Measurements from ENCODE around the gene ARHGAP29.

Gene ARHGAP29, protein sequence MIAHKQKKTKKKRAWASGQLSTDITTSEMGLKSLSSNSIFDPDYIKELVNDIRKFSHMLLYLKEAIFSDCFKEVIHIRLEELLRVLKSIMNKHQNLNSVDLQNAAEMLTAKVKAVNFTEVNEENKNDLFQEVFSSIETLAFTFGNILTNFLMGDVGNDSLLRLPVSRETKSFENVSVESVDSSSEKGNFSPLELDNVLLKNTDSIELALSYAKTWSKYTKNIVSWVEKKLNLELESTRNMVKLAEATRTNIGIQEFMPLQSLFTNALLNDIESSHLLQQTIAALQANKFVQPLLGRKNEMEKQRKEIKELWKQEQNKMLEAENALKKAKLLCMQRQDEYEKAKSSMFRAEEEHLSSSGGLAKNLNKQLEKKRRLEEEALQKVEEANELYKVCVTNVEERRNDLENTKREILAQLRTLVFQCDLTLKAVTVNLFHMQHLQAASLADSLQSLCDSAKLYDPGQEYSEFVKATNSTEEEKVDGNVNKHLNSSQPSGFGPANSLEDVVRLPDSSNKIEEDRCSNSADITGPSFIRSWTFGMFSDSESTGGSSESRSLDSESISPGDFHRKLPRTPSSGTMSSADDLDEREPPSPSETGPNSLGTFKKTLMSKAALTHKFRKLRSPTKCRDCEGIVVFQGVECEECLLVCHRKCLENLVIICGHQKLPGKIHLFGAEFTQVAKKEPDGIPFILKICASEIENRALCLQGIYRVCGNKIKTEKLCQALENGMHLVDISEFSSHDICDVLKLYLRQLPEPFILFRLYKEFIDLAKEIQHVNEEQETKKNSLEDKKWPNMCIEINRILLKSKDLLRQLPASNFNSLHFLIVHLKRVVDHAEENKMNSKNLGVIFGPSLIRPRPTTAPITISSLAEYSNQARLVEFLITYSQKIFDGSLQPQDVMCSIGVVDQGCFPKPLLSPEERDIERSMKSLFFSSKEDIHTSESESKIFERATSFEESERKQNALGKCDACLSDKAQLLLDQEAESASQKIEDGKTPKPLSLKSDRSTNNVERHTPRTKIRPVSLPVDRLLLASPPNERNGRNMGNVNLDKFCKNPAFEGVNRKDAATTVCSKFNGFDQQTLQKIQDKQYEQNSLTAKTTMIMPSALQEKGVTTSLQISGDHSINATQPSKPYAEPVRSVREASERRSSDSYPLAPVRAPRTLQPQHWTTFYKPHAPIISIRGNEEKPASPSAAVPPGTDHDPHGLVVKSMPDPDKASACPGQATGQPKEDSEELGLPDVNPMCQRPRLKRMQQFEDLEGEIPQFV

GRCh38 chr1:94237291-94238226 is at the start of gene ARHGAP29:
Gene ARHGAP29 (minus strand): TSS chr1:94237584. CDS start chr1:94231611, 5,973 bp downstream.
- peak; percentile 62 for DNase-seq

DNA sequence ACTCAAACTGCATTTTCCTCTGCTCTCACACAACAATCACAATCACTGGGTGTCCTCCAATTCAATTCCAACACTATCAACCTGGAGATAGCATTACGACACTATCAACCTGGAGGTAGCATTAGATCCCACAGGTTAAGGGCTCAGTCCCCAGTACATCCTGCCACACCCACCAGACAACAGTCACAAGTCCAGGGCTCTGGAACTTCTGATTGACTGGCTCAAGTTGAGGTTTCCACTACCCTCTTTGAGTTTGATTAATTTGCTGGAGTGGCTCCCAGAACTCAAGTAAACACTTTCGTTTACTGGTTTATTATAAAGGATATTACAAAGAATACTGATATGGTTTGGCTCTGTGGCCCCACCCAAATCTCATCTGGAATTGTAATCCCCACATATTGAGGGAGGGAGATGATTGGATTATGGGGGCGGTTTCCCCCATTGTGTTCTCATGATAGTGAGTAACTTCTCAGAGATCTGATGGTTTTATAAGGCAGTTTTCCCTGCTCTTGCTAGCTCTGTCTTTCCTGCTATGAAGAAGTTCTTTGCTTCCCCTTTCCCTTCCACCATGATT is 49.6 kb upstream of the ARHGAP29 start:
- no peak for DNase-seq

DNA sequence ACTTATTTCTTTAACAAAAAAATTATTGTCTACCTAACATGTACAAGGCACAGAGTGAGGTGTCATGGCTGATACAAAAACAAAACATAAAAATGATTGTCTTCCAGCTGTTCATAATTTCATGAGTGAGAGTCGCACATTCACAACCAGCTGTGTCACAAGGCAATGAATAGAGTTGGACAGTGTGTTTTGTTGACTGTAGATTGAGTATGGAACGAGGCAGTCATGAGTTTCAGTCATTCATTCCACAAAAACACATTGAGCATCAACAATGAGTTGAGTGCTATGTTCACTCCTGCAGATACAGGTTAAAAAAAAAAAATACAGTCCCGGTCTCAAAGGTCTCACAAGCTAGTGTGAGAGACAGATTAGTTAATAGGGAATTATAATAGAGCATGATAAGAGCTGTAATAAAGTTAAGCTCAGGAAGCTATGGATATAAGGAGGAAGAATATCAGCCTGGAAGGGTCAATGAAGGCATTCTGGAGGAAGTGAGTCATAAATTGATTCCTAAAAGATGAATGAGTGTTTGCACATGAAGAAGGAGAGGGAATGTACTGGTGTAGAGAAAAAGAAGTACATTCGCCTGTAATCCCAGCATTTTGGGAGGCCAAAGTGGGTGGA is 47.8 kb upstream of the ARHGAP29 start:
- no peak for DNase-seq

- DNase-seq, result no peak
These were observed 47.1 kb upstream of the ARHGAP29 start for GRCh38 chr1:94284476-94284875.

- DNase-seq, result no peak
These were observed 46.1 kb upstream of the ARHGAP29 start for GRCh38 chr1:94283462-94283861.

DNA sequence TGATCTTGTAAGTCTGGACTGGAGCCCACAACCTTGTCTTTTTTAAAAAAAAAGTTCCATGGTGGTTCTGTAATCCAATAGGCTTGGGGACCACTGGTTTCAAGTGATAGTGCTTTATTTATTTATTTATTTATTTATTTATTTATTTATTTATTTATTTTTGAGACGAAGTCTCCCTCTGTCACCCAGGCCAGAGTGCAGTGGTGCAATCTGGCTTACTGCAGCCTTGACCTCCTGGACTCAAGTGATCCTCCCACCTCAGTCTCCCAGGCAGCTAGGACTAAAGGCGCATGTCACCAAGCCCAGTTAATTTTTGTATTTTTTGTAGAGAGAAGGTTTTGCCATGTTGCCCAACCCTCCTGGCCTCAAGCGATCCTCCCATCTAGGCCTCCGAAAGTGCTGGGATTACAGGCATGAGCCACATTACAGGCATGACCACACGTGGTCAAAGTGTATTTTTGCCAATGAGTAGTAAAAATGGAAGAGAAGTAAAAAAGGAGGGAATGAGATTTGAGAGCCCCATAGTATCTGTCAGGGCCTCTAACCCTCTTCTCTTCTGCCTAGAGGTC is 44.8 kb upstream of the ARHGAP29 start:
- no peak for DNase-seq

DNA sequence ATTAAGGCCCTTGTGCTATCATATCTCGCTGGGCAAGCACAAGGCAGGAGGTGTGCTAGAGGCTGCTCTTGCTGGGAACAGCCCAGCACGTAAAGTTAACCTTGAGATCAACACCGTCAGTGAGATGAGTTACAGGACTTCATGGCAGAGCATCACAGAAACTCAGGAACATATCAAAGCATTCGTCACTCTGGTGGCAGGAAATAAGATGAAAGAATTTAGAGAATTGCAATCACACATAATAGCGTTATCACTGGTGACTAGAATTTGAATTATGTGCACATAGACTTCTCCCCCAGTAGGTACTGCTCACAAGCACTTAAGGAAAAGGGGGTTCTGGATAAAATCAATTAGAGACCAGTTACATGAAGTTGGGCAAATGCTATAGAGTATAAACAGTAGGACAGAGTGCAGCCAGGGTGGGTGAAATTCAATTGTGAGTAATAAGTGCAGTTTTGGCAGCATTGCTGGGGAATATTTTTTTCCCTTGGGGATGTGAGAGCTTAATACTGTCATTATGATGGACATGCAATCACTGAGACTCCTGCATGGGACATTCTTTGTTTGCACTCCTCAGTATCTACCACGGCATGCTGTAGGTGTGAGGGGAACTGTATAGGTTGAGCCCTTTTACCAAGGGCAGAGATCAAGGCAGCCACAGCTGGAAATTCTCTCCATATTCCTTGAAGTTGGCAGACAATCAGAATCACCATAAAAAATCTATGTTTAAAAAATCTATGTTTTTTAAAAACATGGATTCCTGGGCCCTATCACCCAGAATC is 44.2 kb upstream of the ARHGAP29 start:
- DNase-seq, result no peak

- no peak for DNase-seq
These were observed 43.2 kb upstream of the ARHGAP29 start for GRCh38 chr1:94280541-94280940.

- no peak for DNase-seq
These were observed 42.1 kb upstream of the ARHGAP29 start for GRCh38 chr1:94279462-94279861.

DNA sequence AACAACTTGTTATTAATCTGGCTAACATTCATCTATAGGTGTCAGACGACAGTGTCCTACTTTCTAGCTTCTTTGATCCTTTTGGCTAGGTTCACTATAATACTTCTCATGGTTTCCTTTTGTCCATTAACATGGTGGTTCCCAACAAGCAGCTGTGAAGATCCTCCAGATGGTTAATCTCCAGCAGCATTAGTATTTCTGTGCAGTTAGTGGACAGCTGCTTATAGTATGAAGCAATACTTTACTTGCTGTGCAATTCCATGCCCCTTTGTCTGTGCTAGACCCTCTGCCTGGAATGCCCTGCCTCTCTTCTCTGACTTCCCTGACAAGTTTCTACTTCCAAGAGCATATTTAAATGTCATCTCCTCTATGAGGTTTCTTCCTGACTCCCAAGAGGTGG is 41.7 kb upstream of the ARHGAP29 start:
- DNase-seq, result no peak

DNA sequence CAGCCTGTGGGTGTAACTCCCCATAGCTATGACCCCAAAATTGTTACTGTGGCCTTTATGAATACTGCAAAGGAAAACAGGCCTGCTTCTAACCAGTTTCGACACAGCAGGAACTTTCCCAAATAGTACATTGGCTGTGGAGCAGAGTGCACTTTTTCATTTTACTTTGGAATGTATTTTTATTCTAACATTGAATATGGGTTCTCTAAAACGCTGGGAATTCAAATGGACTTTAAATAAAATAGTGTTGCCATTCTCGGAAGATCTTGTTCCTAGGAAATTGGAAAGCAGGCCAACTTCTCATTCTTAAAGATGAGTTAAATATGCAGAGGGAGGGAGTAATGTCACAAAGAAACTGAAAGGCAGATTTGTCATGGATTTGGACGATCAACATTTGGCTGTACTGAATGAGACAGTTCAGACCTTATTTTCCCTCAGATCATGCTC is 39.6 kb upstream of the ARHGAP29 start:
- no peak for DNase-seq

DNA sequence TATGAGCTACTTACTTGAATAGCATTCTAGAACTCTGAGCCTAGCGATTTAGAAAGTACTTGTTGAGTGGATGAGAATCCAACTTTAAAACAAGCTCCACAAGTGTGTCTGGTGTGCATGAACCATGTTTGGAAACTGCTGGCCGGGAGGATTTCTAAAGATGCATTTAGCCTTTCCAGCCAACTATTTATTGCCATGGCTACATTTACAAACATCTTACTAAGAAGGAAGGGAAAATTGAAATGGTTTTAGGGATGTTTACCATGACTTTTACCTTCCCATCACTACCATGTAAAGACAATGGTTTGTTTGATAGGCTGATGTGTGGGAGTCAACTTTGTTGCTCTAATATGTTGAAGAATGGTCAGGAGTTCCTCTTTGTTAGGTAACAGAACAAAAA is 37.7 kb upstream of the ARHGAP29 start:
- DNase-seq, result no peak

DNA sequence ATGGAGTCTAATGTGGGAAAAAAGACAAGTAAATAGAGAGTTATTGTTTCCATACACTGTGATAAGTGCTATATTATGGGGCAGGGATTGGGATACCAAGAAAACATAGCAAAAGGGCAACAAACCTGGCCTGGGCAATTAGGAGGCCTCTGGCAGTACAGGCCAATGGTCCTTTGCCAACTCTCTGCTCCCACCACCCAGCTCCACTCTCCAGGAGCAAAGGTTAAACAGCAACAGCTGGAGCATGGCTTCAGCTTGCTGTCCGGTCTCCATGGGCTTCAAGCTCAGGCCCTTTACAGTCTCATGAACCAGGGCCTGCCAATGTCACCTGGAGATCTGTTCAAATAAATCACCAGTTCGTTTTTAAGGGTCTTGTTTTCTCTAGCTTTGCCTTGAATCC is 37.2 kb upstream of the ARHGAP29 start:
- no peak for DNase-seq

DNA sequence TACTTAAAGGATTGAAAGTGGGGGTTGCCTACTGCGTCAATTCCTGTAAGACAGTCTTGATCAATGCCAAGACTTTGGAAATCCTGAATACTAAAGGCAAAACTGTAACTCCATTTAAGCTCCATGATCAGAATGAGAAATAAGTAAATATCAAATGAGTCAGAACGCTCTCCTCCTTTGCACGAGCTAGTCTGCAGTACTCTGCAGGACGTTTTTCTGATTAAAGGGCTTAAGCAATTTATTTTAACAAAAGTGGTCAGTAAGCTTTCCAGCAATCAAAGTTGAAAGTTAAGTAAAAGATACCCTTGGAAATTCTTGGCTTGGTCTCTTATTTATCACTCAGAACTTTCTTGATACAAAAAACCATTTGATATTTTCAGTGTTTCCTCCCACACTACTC is 35.7 kb upstream of the ARHGAP29 start:
- DNase-seq, result no peak

GRCh38 chr1:94272388-94272787 is 35.0 kb upstream of the ARHGAP29 start:
- DNase-seq, result no peak

GRCh38 chr1:94271373-94271772 is 34.0 kb upstream of the ARHGAP29 start:
- DNase-seq, result no peak

DNA sequence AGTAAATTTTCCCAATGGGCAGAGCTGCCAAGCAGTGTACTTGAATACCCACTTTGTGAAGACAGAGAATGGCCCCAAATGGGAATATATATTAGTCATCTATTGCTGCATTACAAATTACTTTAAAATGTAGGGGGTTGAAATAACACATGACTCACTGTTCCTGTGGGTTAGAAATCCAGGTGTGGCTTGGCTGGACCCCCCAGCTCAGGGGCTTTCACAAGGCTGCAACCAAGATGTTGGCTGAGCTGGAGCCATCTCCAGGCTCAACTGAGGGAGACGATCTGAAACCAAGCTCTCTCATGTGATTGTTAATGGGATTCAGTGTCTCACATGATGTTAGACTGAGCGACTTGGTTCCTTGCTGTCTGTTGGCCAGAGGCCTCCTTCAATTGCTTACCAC is 33.4 kb upstream of the ARHGAP29 start:
- DNase-seq, result no peak

- DNase-seq, result no peak
These were observed 32.5 kb upstream of the ARHGAP29 start for GRCh38 chr1:94269921-94270320.

GRCh38 chr1:94265906-94266305 is 28.5 kb upstream of the ARHGAP29 start:
- DNase-seq, result no peak

- no peak for DNase-seq
These were observed 27.6 kb upstream of the ARHGAP29 start for GRCh38 chr1:94265011-94265422.

All from NCI-H1092 treated with DMSO at 0.1 percent for 48 hours (cell line).